Activated CD4-positive, alpha-beta T cell treated with anti-CD3 and anti-CD28 coated beads for 24 hours (primary cell): ENCODE results near the gene SMDT1.

Experiments used
- DNase-seq, 2 donors: peaks; one replicate each; pipeline ENCODE4 v3.0.0-alpha.2; 2020; ENCODE audit warnings: low read depth in 2 of 2

SMDT1 gene

GRCh38 chr22:42079319-42080251 lies at the start of gene SMDT1:
TSS of gene SMDT1 (plus strand) at chr22:42079700. CDS start at chr22:42079769, 69 bp downstream.
- DNase-seq = peak; percentile 96 to 97

DNA sequence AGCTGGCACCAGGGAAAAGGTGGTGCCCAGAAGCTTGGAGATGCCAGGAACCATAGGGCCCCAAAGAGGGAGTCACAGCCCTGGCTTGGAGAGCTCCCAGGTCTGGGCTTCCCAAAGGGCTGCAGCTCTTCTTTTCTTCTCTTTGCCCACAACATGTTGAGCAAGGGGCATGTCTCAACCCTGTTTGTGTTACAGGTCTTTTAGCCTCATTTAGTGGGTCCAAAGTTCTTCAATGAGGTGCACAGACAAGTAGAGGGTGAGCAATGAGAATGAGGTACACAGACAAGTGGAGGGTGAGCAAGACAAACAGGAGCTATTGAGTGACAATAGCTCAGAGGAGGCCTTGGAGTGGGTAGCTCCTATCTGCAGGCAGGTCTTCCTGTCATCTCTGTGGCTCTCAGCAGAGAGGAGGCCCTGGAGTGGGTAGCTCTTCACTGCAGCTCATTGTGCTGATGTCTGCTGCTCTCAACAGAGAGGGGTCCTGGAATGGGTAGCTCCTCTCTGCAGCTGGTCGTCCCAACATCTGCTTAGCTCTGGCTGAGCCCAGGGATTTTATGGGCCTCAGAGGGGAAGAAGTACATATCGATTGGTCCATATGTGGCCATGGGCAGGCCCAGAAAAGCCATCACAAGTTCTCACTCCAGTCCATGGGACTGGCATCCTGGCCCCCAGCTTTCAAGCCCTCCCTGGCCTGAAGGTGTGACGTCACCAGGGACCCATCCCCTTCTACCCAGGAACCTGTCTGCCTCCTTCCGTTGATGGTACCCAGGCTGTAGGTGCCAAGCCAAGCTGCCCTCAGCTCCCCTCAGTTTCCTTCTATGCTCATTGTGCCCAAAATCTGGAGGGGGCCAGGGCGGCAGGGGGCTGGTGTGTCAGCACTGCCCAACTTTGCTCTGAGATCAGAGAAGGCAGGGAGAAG lies 46.0 kb upstream of the SMDT1 start:
- DNase-seq = no peak

DNA sequence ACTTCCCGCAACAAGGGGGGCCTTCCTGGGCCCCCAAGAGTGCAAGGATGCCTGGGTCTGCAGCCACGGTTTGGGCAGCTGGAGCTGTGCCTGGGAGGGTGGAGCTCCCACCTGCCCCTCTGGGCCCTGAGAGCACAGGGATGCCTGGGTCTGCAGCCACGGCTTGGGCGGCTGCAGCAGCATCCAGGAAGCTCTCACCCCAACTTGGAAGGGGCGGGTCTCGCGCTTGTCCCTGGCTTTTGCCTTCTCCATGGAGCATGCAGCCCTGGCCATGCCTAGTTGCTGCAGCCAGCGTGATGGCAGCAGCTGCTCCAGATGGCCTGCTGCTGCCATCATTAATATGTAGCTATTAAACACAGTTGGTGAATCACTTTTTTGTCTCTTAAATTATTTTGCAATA lies 44.2 kb upstream of the SMDT1 start:
- DNase-seq = no peak

GRCh38 chr22:42039271-42039670 lies 40.2 kb upstream of the SMDT1 start:
- no peak for DNase-seq

DNA sequence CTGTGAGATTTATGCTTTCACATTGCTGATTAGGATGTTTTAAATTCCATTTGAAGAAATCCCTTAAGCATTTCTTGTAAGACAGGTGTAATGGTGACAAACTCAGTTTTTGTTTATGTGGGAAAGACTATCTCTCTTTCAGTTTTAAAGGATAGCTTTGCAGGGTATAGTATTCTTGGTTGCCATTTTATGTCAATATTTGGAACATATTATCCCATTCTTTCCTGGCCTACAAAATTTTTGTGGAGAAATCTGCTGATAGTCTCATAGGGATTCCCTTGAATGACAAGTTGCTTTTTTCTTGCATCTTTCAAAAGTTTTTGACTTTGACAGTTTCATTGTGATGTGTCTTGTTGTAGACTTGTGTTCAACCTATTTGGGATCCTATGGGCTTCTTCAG lies 37.7 kb upstream of the SMDT1 start:
- no peak for DNase-seq

DNA sequence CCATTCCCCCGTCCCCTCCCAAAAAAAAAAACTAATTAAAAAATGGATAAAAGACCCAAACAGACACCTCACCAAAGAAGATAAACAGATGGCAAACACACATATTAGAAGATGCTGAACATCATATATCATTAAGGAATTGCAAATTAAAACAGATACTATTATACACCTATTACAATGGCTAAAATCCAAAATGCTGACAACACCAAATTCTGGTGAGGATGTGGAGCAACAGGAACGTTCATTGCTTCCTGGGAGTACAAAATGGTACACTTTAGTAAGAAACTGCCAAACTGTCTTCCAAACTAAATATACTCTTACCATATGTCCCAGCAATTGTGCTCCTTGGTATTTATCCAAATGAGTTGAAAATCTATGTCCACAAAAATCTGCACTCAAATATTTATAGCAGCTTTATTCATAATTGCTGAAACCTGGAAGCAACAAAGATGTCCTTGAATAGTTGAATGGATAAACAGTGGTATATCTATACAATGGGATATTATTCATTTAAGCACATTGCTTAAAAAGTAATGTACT lies 28.8 kb upstream of the SMDT1 start:
- DNase-seq = no peak

- DNase-seq = no peak
These were observed 26.7 kb upstream of the SMDT1 start for GRCh38 chr22:42052765-42053164.

GRCh38 chr22:42056757-42057511 lies 22.6 kb upstream of the SMDT1 start:
- DNase-seq = no peak

GRCh38 chr22:42060489-42060888 lies 19.0 kb upstream of the SMDT1 start:
- DNase-seq = no peak

DNA sequence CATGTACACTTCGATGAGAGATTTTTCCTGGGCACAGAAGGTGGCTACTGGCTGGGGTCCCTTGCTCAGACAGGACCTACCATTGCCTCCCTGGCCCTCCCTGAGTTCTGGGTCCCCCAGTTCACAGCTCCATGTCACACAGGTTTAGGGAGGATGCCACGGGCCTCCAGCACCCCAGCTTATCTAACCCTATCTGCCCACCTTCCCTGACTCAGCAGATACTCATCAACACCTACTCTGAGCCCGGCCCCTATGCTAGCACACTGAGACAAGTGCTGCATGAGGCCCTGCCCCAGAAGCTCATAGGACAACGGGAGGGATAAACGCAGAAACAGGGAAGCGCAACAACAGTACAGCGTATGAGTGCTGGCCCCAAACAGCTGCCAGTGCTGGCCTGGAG lies 18.5 kb upstream of the SMDT1 start:
- no peak for DNase-seq

DNA sequence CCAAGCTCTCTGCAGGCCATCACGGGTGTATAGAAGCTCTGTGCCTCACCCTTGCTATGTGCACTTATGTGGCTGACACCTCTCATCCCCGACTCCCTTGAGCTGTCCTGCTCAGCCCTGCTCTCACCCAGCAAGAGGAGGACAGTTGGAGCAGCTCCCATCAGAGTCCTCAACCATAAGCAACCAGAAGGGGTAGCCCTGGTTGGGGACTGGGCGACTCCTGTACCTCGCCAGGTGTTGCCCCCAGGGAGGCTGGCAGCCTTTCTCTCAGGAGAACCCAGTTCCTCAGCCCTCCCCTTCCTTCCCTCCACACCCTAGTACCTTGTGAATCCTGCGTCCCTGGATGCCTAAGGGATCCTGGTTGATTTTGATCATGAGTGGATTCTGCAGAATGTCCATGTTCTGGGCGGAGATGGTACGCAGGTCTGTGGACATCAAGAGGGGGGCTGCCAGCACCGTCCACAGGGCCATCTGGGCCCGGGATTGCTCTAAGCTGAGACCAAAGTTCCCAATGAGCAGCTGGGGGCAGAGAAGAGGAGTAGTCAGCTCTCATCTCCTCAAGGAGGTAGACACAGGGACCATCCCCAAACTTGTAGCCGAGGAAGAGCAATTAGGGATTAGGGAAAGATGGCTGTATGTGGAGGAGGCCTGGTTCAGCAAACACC lies 16.9 kb upstream of the SMDT1 start:
- DNase-seq = no peak

- no peak for DNase-seq
These were observed 14.9 kb upstream of the SMDT1 start for GRCh38 chr22:42064629-42065028.

DNA sequence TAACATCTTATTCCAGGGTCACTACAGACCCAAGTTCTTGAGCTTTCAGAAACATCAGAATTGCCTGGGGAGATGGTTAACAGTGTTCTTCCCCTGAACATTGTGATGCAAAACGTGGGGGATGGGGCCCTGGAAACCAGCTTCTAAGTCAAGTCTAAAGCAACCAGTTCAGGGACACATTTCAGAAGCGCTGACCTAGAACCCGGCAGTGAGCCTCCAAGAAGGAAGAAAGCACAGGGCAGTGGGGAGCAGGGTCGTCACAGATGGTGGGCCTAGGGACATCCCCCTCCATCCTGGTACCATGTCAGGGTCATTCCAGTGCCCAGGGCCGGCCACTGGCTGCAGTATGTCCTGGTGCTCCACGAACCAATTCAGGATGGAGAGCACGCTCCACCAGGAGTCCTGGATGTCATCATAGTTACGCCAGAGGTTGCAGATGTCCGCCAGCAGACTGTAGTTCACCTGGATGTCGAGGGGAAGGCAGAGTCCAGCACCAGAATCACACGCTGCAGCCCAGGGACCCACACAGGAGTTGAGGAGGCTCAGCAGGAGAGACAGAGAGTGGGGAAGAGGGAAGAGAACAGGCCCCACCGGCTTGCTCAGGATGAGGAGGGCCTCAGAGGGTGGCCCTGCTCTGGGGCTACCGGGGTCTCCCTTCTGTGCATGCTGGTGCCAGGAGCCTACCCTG lies 13.9 kb upstream of the SMDT1 start:
- DNase-seq = no peak

DNA sequence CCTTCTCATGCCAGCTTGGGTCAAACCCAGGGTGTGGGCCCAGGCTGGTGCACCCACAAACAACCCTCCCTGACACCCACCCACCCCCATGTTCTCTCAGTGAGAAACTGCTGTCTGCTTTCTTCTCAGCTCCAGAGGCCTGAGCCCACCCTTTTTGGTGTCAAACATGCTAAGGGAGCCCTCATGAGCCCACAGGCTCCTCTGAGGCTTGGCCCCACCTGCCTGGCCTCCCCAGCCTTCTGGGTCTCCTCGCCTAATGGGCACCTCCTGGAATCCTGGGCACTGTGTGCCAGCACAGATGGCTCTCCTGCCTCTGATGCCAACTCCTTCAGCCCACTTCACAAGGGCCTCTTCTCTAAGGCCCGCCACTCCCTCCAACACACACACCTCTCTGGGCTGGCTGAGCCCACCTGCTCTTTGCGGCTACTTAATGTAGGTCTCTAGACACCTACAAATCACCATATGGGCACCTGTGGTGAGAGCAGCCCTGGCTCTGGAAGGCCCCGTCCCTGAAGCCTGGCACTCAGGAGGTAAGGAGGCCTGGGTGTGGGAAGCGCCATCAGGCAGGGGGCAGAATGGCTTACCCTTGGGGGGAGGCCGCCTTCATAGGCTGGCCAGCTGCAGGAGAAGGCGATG lies 13.3 kb upstream of the SMDT1 start:
- no peak for DNase-seq

DNA sequence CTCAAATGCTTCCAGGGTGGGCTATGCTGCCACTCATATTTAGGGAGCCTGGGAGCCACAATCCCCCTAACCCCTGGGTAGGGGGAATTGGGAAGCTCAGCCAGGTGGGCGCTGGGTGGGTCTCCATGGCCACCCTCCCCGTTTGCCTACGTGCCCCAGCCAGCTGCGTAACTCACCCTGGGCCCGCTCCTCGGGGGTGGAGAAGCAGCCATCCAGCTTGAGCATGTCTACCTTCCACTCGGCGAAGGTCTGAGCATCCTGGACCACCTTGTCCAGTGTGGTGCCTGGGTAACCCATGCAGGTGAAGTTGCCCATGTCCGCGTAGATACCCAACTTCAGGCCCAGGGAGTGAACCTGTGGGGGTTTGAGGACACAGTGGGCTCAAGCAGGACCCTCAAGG lies 12.6 kb upstream of the SMDT1 start:
- no peak for DNase-seq

GRCh38 chr22:42067671-42068251 lies 11.7 kb upstream of the SMDT1 start:
- DNase-seq = no peak

GRCh38 chr22:42068291-42068690 lies 11.2 kb upstream of the SMDT1 start:
- no peak for DNase-seq

DNA sequence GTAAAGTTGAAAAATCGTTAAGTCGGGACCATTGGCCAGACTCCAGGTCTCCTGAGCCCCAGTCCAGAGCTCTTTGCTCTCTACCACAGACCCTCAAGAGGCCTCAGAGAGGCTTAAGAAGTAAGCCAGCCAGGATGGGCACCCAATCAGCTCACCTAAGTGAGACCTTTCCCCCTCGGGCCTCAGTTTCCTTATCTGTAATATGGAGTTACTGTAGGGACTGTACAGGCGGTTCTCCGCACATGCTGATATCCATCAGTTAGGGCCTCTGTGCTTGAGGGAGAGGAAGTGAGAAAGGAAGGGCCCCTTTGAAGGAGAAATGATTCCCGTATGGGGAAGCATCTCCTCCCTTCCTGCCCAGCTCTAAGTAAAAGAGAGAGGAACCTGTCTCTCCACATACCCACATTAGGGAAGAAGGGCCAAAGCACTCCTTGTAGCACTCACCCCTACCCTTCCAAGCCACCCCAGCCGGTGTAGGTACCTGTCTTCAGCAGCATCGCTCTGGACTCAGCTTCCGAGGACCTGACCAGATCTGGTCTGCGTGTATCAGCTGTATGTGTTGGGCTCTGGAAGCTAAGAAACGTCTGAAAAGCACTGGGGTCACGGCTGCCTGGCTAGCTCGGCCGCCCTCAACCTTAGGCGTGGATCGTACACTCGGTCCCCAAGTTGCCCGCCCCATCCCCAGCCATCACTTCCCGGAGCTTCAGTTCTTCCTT lies 9.5 kb upstream of the SMDT1 start:
- peak in 1 of 2 donors; percentile 10 for DNase-seq
